K562 (cell line): ENCODE data around the gene PLK4. TPM values are rescaled to one million over a fixed set of nuclear protein-coding genes. Genes with fewer than 3 reads are reported as not detected.
A peak's percentile ranks its signal among the peaks of the same experiment; 100 is the strongest.

Experiments
- ARHGAP35 ChIP-seq: fragments of 450-650 bp; IDR thresholded peaks from 2 replicates; pipeline ENCODE4 v1.6.1; 2018; ENCODE audit not compliant: partially characterized antibody
- BDP1 ChIP-seq: IDR thresholded peaks from 3 replicates; pipeline ENCODE4 v1.6.1; 2011; ENCODE audit not compliant: insufficient read length, insufficient read depth
- BRF1 ChIP-seq: IDR thresholded peaks from 3 replicates; pipeline ENCODE4 v1.6.1; 2011; ENCODE audit warnings: borderline replicate concordance, mild to moderate bottlenecking; ENCODE audit not compliant: insufficient read length; ENCODE audit errors: extremely low read depth
- E4F1 ChIP-seq: fragments of 250-450 bp; sonication (Bioruptor Pico); IDR thresholded peaks from 2 replicates; pipeline ENCODE4 v1.5.0; 2021; ENCODE audit warnings: mild to moderate bottlenecking, borderline replicate concordance
- HCFC1 ChIP-seq: IDR thresholded peaks from 2 replicates; pipeline ENCODE4 v1.6.1; 2012; ENCODE audit warnings: low read depth, low read length, improper control_type of control experiment
- ILK ChIP-seq: fragments of 450-650 bp; IDR thresholded peaks from 2 replicates; pipeline ENCODE4 v1.6.1; 2016; ENCODE audit warnings: missing genetic modification characterization, low read depth, mild to moderate bottlenecking, missing compliant biosample characterization, moderate library complexity, borderline replicate concordance
- LEF1 ChIP-seq: fragments of 450-650 bp; IDR thresholded peaks from 2 replicates; pipeline ENCODE4 v1.6.1; 2016; ENCODE audit warnings: mild to moderate bottlenecking
- MBD2 ChIP-seq: sonication (generic); IDR thresholded peaks from 2 replicates; pipeline ENCODE4 v1.6.1; 2016; ENCODE audit warnings: low read depth, borderline replicate concordance
- MCM7 ChIP-seq, 2 experiments: fragments of 450-650 bp; IDR thresholded peaks; 2 replicates each; pipeline ENCODE4 v1.6.1; 2016 to 2018
- RFX5 ChIP-seq: IDR thresholded peaks from 2 replicates; pipeline ENCODE4 v1.6.1; 2011; ENCODE audit warnings: low read depth, mild to moderate bottlenecking, improper control_type of control experiment, low read length
- SAFB2 ChIP-seq: fragments of 200-400 bp; formaldehyde crosslinking; IDR thresholded peaks from 2 replicates; pipeline ENCODE4 v1.6.1; 2018; ENCODE audit warnings: borderline replicate concordance, low read length, low read depth, moderate library complexity; ENCODE audit not compliant: severe bottlenecking
- SIN3A ChIP-seq, 2 experiments: fragments of 150-350 bp in 1 of 2; IDR thresholded peaks; 2 replicates each; pipeline ENCODE4 v1.6.1; 2011 to 2016; ENCODE audit warnings: borderline replicate concordance in 2 of 2, low read depth in 2 of 2, low read length in 2 of 2, mild to moderate bottlenecking in 2 of 2, moderate library complexity in 2 of 2; ENCODE audit not compliant: control insufficient read depth in 1 of 2
- SNRNP70 ChIP-seq: fragments of 200-400 bp; formaldehyde crosslinking; optimal IDR thresholded peaks from 2 replicates; pipeline ENCODE3; 2017; ENCODE audit warnings: low read depth, low read length
- SRSF1 ChIP-seq: fragments of 200-400 bp; formaldehyde crosslinking; IDR thresholded peaks from 2 replicates; pipeline ENCODE4 v1.6.1; 2017; ENCODE audit warnings: mild to moderate bottlenecking, low read depth, low read length, moderate library complexity
- SRSF9 ChIP-seq: fragments of 200-400 bp; formaldehyde crosslinking; IDR thresholded peaks from 2 replicates; pipeline ENCODE4 v1.6.1; 2017; ENCODE audit warnings: low read depth, low read length, borderline replicate concordance
- U2AF1 ChIP-seq: fragments of 200-400 bp; formaldehyde crosslinking; optimal IDR thresholded peaks from 2 replicates; pipeline ENCODE3; 2017; ENCODE audit warnings: mild to moderate bottlenecking, low read depth, low read length, moderate library complexity
- USF1 ChIP-seq: sonication (generic); formaldehyde crosslinking; IDR thresholded peaks from 2 replicates; pipeline ENCODE4 v1.9.0; 2022; ENCODE audit warnings: mild to moderate bottlenecking, missing genetic modification reagents
- YY1 ChIP-seq, 3 experiments: IDR thresholded peaks; 2 replicates each; pipeline ENCODE4 v1.6.1; 2011; ENCODE audit warnings: low read length in 2 of 3, mild to moderate bottlenecking in 2 of 3, moderate library complexity in 2 of 3, borderline replicate concordance in 1 of 3, control low read depth in 1 of 3, low read depth in 1 of 3; ENCODE audit not compliant: insufficient read depth in 3 of 3, insufficient replicate concordance in 2 of 3, control insufficient read depth in 1 of 3, insufficient read length in 1 of 3; ENCODE audit errors: extremely low read depth in 1 of 3
- ZNF134 ChIP-seq: fragments of 250-450 bp; sonication (Bioruptor Pico); conservative IDR thresholded peaks from 2 replicates; pipeline ENCODE4 v1.4.0; 2020
- ZNF232 ChIP-seq: sonication (generic); formaldehyde crosslinking; IDR thresholded peaks from 2 replicates; pipeline ENCODE4 v1.8.0; 2022; ENCODE audit warnings: mild to moderate bottlenecking, missing genetic modification reagents
- ZNF586 ChIP-seq: fragments of 450-650 bp; formaldehyde crosslinking; conservative IDR thresholded peaks from 2 replicates; pipeline ENCODE4 v1.4.0; 2020; ENCODE audit warnings: mild to moderate bottlenecking, moderate library complexity
- ZNF830 ChIP-seq: fragments of 250-450 bp; sonication (Bioruptor Pico); IDR thresholded peaks from 2 replicates; pipeline ENCODE4 v1.5.0; 2021; ENCODE audit warnings: mild to moderate bottlenecking
- polyA plus RNA-seq, 8 experiments: library from polyadenylated mRNA; depleted of rRNA in 4 of 8; stranded (reverse) in 5 of 8; unstranded in 3 of 8; fragments of >200 nt; fragmentation: Nextera tagmentation in 2 of 8; fragmentation: Illumina TruSeq in 1 of 8; extraction: Ambion mirVana in 2 of 8; extraction: Trizol in 1 of 8; gene quantifications; 2 replicates each; pipeline versions ENCODE4 v1.2.1 to v1.2.3, GENCODE V29; 2011 to 2014; ENCODE audit warnings: inconsistent platforms in 1 of 8, missing spikeins in 1 of 8
- total RNA-seq, 7 experiments: library from RNA; depleted of rRNA in 6 of 7; stranded (reverse); fragments of >200 nt in 6 of 7; fragmentation: Illumina TruSeq in 2 of 7; extraction: Trizol in 2 of 7; gene quantifications; 2 replicates each; pipeline versions ENCODE4 v1.2.1 to v1.2.3, GENCODE V29; 2011 to 2021; ENCODE audit warnings: low replicate concordance in 1 of 7
- TF ChIP-seq, protein P1 (sequence below), 2 experiments: fragments of 450-650 bp; conservative IDR thresholded peaks; 2 replicates each; pipeline ENCODE4 v1.6.1; 2017; ENCODE audit warnings: mild to moderate bottlenecking in 2 of 2, moderate library complexity in 2 of 2

Gene PLK4
- total and polyA plus RNA-seq, 9 of the 15 experiments (the other 6 are each of a cell fraction or from before 2014, with no cell fraction given), result 16.2 to 95.3 (median 54.3) TPM

- TF ChIP-seq BDP1 (no peak), SAFB2 (no peak), YY1 (IDR thresholded peaks at IDR 0.05; ENCODE audit: borderline replicate concordance in 1 of 3, control insufficient read depth in 1 of 3, extremely low read depth in 1 of 3, insufficient read depth in 3 of 3, insufficient read length in 1 of 3, insufficient replicate concordance in 2 of 3, low read depth in 1 of 3, low read length in 2 of 3) (peak; percentile 64 to 94 (median 89)), SNRNP70 (no peak), SIN3A (IDR thresholded peaks at IDR 0.05; ENCODE audit: borderline replicate concordance in 2 of 2, control insufficient read depth in 1 of 2, low read depth in 2 of 2, low read length in 2 of 2) (peak; percentile 39 to 82; a peak in 2 of 4 replicates), BRF1 (no peak), ZNF134 (no peak), USF1 (CRISPR knock-in tag) (no peak), SRSF1 (no peak), SRSF9 (no peak), ZNF232 (CRISPR knock-in tag) (no peak), ZNF830 (CRISPR knock-in tag) (no peak), U2AF1 (no peak), ZNF586 (CRISPR knock-in tag) (no peak), RFX5 (peak; percentile 70), ILK (tag) (no peak), E4F1 (CRISPR knock-in tag) (no peak), MBD2 (peak; percentile 42; the same call in 1 of the 2 replicates), MCM7 (IDR thresholded peaks at IDR 0.05) (no peak), LEF1 (no peak; the same call in 1 of the 2 replicates), HCFC1 (no peak; the same call in 1 of the 2 replicates), ARHGAP35 (no peak)
- TF ChIP-seq, protein P1, sequence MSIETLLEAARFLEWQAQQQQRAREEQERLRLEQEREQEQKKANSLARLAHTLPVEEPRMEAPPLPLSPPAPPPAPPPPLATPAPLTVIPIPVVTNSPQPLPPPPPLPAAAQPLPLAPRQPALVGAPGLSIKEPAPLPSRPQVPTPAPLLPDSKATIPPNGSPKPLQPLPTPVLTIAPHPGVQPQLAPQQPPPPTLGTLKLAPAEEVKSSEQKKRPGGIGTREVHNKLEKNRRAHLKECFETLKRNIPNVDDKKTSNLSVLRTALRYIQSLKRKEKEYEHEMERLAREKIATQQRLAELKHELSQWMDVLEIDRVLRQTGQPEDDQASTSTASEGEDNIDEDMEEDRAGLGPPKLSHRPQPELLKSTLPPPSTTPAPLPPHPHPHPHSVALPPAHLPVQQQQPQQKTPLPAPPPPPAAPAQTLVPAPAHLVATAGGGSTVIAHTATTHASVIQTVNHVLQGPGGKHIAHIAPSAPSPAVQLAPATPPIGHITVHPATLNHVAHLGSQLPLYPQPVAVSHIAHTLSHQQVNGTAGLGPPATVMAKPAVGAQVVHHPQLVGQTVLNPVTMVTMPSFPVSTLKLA (conservative IDR thresholded peaks at IDR 0.05), result peak; percentile 53 to 81
Observed at GRCh38 chr4:127880763-127881562, at the start of gene PLK4 (continued).
